ENCODE data around the gene FAM185A.
"Not testable (repeated sequence)": the region's sequence is repeated elsewhere in the genome, so short reads cannot be mapped to it uniquely, and the experiment has no call there.

Gene FAM185A

DNA sequence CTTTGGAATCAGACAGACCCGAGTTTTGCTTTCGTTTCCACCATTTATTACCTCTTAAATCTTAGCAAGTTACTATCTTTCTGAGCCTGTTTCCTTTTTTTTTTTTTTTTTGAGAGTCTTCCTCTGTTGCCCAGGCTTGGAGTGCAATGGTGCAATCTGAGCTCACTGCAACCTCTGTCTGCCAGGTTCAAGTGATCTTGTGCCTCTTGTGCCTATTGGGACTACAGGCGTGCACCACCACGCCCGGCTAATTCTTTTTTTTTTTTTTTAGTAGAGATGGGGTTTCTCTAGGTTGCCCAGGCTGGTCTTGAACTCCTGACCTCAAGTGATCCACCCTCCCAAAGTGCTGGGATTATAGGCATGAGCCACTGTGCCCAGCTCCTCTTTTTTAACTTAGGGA, 84.5 kb downstream of the FAM185A start:
- DNase-seq: no peak

GRCh38 chr7:102834466-102834865, 85.7 kb downstream of the FAM185A start:
- no peak for DNase-seq

- DNase-seq: peak; percentile 30
Measured at GRCh38 chr7:102834999-102835398, 86.2 kb downstream of the FAM185A start.

DNA sequence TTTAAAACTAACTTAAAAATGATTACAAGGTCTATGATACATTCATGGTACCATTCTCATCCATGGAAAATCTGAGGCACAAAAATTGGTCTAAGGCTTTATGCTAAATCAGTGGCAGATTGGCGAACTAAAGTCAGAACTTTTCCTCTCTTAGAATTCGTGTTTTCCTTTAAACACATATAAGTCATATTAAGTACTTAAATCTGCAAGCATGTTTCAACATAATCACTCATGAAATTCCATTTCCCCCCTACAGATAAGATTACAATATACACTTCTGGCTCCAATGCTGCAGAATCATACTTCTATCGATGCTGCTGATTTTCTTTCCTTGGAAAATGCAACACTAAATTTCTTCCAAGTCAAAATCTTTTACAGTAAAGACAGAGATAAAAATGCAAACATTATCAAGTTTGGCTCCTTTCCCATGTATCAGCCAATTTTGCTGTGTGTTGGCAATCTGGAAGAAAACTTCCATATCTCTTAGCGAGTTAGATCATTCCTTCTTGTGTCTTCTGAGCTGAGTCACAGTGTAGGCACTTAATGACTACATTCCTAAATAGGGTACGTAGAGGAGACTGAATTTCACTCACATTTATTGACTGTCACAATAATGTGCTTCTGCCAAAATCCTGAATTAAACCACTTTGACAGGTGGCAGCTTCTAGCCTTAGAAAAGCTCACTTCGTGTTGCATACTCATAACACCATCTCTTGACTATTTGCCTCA, 87.6 kb downstream of the FAM185A start:
- no peak for DNase-seq

GRCh38 chr7:102836977-102837376, 88.2 kb downstream of the FAM185A start:
- DNase-seq: no peak

- no peak for DNase-seq
Measured at GRCh38 chr7:102837802-102838201, 89.0 kb downstream of the FAM185A start.

- DNase-seq: not testable (repeated sequence)
Measured at GRCh38 chr7:102838572-102839101, 89.8 kb downstream of the FAM185A start.

- no peak for DNase-seq
Measured at GRCh38 chr7:102840404-102840803, 91.6 kb downstream of the FAM185A start.

DNA sequence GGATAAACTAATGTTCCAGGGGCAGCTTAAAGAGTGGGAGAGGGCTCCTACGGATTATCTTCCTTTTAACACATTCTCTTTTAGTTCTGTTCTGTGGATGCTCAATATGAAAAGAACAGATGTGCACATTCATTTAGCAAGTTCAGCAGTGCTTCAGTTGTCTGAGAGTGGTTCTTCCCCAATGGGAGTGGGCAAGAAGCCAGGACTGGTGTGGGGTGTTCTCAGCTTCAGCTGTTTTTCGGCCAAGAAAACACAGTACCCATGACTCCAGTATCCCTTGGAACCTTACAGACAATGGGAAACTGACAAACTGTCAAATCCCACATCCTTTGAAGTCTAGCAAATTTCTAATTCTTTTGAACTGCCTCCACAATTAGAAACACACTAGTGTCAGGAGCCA, 92.5 kb downstream of the FAM185A start:
- DNase-seq: no peak

DNA sequence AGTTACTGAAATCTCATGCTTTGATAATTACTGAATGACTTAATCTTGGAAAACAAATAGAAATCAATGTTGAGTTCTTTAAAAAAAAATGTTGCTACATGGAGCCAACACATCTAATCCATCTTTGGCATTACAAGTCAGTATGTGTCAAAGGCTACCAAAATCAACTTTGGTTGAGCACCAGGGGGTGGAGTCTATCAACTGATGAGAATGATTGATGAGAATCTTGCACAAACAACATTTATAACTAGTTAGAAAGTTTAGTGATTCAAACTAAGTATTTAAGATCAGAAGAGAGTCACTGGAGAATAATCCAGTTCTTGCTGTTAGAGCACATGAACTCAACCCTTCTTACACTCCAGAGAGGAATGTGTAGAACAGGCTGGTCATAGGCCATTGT, 93.5 kb downstream of the FAM185A start:
- DNase-seq: no peak

DNA sequence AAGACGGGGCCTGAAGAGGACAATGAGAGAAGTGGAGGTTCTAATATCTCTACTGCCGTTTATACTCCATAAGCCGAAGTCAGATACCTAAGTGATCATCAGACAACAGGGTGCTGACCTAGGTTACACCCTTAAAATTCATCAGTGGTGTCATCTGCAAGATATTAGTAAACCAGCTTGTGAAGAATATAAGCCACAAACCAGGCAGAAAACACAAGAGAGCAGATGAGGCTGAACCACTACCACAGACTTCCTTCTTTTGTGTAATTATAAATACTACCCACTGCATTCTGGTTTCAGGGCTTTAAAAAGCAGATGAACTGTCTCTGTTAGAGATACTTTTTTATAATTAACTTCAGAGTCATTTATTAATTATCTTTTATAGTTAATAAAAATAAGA, 95.1 kb downstream of the FAM185A start:
- no peak for DNase-seq

GRCh38 chr7:102845346-102845745, 96.5 kb downstream of the FAM185A start:
- DNase-seq: no peak

- no peak for DNase-seq
Measured at GRCh38 chr7:102849079-102849478, 100.3 kb downstream of the FAM185A start.

- no peak for DNase-seq
Measured at GRCh38 chr7:102849538-102849937, 100.7 kb downstream of the FAM185A start.

GRCh38 chr7:102856036-102856435, 107.2 kb downstream of the FAM185A start:
- no peak for DNase-seq
